ENCODE measurements around the gene SBK3.

SBK3 gene

GRCh38 chr19:55527197-55528029 lies 17.9 kb downstream of the SBK3 start:
- no peak for DNase-seq (ENCODE audit: insufficient read length, low spot score)
- FAIRE-seq, result no peak
- TF ChIP-seq POLR2A (IDR thresholded peaks at IDR 0.05; ENCODE audit: low read depth, low read length), result no peak

- FAIRE-seq (no peak), DNase-seq (ENCODE audit: insufficient read length, low spot score) (peak; percentile 71)
- TF ChIP-seq POLR2A (IDR thresholded peaks at IDR 0.05; ENCODE audit: low read depth, low read length), result no peak
Measured at GRCh38 chr19:55526216-55527196, 18.8 kb downstream of the SBK3 start.

GRCh38 chr19:55525289-55526101 lies 19.8 kb downstream of the SBK3 start:
- DNase-seq (ENCODE audit: insufficient read length, low spot score), result no peak
- no peak for TF ChIP-seq POLR2A (IDR thresholded peaks at IDR 0.05; ENCODE audit: low read depth, low read length)
- no peak for FAIRE-seq

- DNase-seq (ENCODE audit: insufficient read length, low spot score) (no peak), FAIRE-seq (no peak)
- peak; percentile 20; the same call in 1 of the 2 replicates for TF ChIP-seq POLR2A (IDR thresholded peaks at IDR 0.05; ENCODE audit: low read depth, low read length)
Measured at GRCh38 chr19:55520691-55521292, 24.6 kb downstream of the SBK3 start.

DNA sequence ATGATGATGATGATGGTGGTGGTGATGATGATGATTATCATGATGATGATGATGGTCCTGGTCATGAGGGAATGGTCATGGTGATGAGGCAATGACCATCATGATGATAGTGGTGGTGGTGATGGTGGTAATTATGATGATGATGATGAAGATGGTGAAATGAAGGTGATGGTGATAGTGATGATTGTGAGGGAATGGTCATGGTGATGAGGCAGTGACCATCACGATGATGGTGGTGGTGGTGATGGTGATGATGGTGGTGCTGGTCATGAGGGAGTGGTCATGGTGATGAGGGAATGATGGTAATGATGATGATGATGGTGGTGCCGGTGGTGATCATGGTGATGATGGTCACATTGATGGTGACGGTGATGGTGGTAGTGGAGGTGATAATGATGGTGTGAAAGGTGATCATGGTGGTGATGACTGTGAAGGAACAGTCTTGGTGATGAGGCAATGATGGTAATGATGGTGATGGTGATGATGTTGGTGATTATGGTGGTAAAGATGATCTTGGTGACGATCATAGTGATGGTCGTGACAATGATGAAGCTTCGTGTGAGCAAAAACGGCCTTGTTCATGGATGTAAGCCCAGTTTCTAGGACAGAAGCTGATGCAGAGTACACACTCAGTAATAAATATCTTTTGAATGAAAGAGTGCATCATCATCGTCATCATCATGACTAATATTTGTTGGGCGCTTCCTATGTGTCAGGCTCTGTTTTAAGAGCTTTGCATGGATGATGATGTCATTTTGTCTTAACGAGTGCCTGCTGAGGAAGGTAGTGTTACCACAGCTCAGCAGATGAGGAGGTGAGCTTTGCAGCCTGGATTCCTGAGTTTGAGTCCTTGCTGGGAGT lies 25.7 kb downstream of the SBK3 start:
- FAIRE-seq (no peak), DNase-seq (ENCODE audit: insufficient read length, low spot score) (peak; percentile 97)
- TF ChIP-seq POLR2A (IDR thresholded peaks at IDR 0.05; ENCODE audit: low read depth, low read length), result no peak

GRCh38 chr19:55516878-55517620 lies 28.3 kb downstream of the SBK3 start:
- DNase-seq (ENCODE audit: insufficient read length, low spot score) (peak; percentile 99), FAIRE-seq (no peak)
- no peak for TF ChIP-seq POLR2A (IDR thresholded peaks at IDR 0.05; ENCODE audit: low read depth, low read length)

DNA sequence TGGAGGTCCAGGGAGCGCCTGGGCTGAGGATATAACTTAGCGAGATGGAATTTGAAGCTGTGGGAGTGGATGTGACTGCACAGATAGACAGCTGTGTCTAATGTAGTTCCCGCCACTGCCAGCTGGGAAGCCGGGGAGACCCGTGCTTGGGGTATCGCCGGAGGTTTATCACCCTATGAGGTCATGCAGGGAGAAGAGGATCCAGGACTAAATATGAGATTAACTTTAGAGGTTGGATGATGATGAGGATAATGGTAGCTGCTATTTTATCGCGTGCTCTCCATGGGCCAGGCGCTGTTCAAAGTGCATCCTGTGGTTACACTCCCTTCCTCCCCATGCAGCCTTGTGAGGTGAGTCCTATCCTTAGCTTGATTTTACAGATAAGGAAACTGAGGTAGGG lies 37.2 kb downstream of the SBK3 start:
- no peak for TF ChIP-seq POLR2A (IDR thresholded peaks at IDR 0.05; ENCODE audit: low read depth, low read length)
- DNase-seq (ENCODE audit: insufficient read length, low spot score) (no peak), FAIRE-seq (no peak)

DNA sequence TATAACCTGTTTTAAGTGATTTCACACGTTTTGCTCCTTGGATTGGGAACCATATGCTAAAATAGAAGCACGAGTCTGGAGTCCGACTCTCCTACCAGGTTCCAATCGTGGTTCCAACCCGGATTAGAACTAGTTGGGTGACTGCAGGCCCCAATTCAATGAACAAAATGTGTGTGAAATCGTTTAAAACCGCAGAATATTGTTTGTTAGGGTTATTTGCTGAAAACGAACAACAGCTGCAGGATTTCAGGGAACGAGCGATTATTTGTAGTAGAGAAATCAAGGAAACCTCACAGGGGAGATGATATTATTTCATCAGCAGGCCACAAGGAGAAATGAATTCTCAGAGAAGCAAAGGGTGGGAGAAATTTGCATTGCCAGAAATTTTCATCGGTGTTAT lies 40.4 kb downstream of the SBK3 start:
- TF ChIP-seq POLR2A (IDR thresholded peaks at IDR 0.05; ENCODE audit: low read depth, low read length), result no peak
- DNase-seq (ENCODE audit: insufficient read length, low spot score) (no peak), FAIRE-seq (no peak)

DNA sequence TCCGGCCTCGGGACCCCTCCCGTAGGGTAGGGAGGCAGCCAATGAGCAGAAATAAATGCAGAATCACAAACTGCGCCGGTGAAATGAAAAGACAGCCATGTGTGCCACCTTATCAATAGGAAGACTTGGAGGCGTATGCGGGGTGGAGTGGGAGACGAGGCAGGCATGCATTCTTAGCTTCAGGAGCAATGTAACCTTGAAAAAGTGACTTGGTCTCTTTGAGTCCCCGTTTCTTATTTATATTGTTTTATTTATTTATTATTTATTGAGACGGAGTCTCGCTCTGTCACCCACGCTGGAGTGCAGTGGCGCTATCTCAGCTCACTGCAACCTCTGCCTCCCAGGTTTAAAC lies 41.1 kb downstream of the SBK3 start:
- DNase-seq (ENCODE audit: insufficient read length, low spot score) (no peak), FAIRE-seq (no peak)
- no peak for TF ChIP-seq POLR2A (IDR thresholded peaks at IDR 0.05; ENCODE audit: low read depth, low read length)

GRCh38 chr19:55503502-55504251 lies 41.7 kb downstream of the SBK3 start:
- FAIRE-seq, result no peak
- TF ChIP-seq POLR2A (IDR thresholded peaks at IDR 0.05; ENCODE audit: low read depth, low read length), result peak; percentile 38; the same call in 1 of the 2 replicates
- peak; percentile 100 for DNase-seq (ENCODE audit: insufficient read length, low spot score)

- DNase-seq (ENCODE audit: insufficient read length, low spot score) (no peak), FAIRE-seq (no peak)
- no peak for TF ChIP-seq POLR2A (IDR thresholded peaks at IDR 0.05; ENCODE audit: low read depth, low read length)
Measured at GRCh38 chr19:55503157-55503501, 42.2 kb downstream of the SBK3 start.

Measured in H54 (cell line).